Bronchial epithelial cell (primary cell): ENCODE data around the gene DLEC1. TPM values are rescaled to one million over a fixed set of nuclear protein-coding genes. Genes with fewer than 3 reads are reported as not detected.

Experiments used
- DNase-seq: peaks from one replicate; pipeline ENCODE4 v3.0.0-alpha.2; 2010; ENCODE audit warnings: low read depth
- FAIRE-seq: peaks from 2 replicates; lab custom pipeline; 2011; peaks lifted over from hg19 to GRCh38; lab: Jason Lieb, UNC
- H3K27me3 ChIP-seq: 2 replicates; pipeline ENCODE4 v1.5.1; 2011; ENCODE audit warnings: low read length; ENCODE audit not compliant: control insufficient read depth, insufficient read depth
- H3K36me3 ChIP-seq: 2 replicates; pipeline ENCODE4 v1.5.1; 2011; ENCODE audit warnings: low read length; ENCODE audit not compliant: control insufficient read depth, insufficient read depth
- H3K4me3 ChIP-seq: 2 replicates; pipeline ENCODE4 v1.5.1; 2011; ENCODE audit warnings: mild to moderate bottlenecking, low read depth, low read length, control low read depth
- CTCF ChIP-seq: IDR thresholded peaks from 2 replicates; pipeline ENCODE4 v1.5.1; 2011; ENCODE audit warnings: mild to moderate bottlenecking, moderate library complexity, low read length, control low read depth, inconsistent platforms; ENCODE audit not compliant: insufficient read depth, severe bottlenecking
- total RNA-seq: library from RNA; depleted of rRNA; stranded (reverse); fragments of >200 nt; gene quantifications from 2 replicates; pipeline ENCODE4 v1.2.1, GENCODE V29; 2014

The DLEC1 gene
- total RNA-seq, 1 donor from 2014 or later, result 0.26 TPM

GRCh38 chr3:38136393-38136776 is 97.4 kb downstream of the DLEC1 start:
- H3K36me3 ChIP-seq, result peaks cover 20% of the 10 kb centered on the region
- TF ChIP-seq CTCF, result no peak
- FAIRE-seq (no peak), DNase-seq (no peak)
- H3K4me3 ChIP-seq, result peak overlapping the region; percentile 85
- H3K27me3 ChIP-seq, result no peaks in the 10 kb centered on the region

- DNase-seq, result peak; percentile 98
- peak within 1 kb of the TSS; percentile 85 for H3K4me3 ChIP-seq
- H3K27me3 ChIP-seq, result no peaks in the 10 kb centered on the region
- H3K36me3 ChIP-seq, result peaks cover 18% of the 10 kb centered on the region
- FAIRE-seq, result no peak
- TF ChIP-seq CTCF, result no peak
These were observed 98.0 kb downstream of the DLEC1 start, which contains the start of gene ACAA1 for GRCh38 chr3:38136777-38137614. Gene ACAA1, minus strand, starts transcription at chr3:38137127. Its CDS starts 92 bp downstream, at chr3:38137035.

- FAIRE-seq (no peak), DNase-seq (no peak)
- TF ChIP-seq CTCF, result peak; percentile 33
- H3K36me3 ChIP-seq, result peaks cover 16% of the 10 kb centered on the region
- H3K27me3 ChIP-seq, result no peaks in the 10 kb centered on the region
- peak overlapping the region; percentile 85 for H3K4me3 ChIP-seq
These were observed 98.8 kb downstream of the DLEC1 start for GRCh38 chr3:38137615-38138348.

GRCh38 chr3:38138349-38139190 is 99.6 kb downstream of the DLEC1 start, which contains the start of gene MYD88:
Gene MYD88, plus strand, starts transcription at chr3:38138661. Its CDS starts 40 bp downstream, at chr3:38138701.
- Histone ChIP-seq H3K36me3 (peaks cover 12% of the 10 kb centered on the region), H3K27me3 (no peaks in the 10 kb centered on the region), H3K4me3 (peak within 1 kb of the TSS; percentile 85)
- FAIRE-seq, result no peak
- DNase-seq, result no peak
- peak; percentile 10 for TF ChIP-seq CTCF

- no peak for TF ChIP-seq CTCF
- peaks cover 12% of the 10 kb centered on the region for H3K36me3 ChIP-seq
- H3K27me3 ChIP-seq, result no peaks in the 10 kb centered on the region
- DNase-seq (no peak), FAIRE-seq (no peak)
- H3K4me3 ChIP-seq, result peak overlapping the region; percentile 85
These were observed 100.2 kb downstream of the DLEC1 start for GRCh38 chr3:38139191-38139590.
